Activated B cell treated with CpG ODN at 0.5 μM for 24 hours (primary cell): ENCODE data around the gene TAF13. TPM values are rescaled to one million over a fixed set of nuclear protein-coding genes. Genes with fewer than 3 reads are reported as not detected.
"Not testable (repeated sequence)": the region's sequence is repeated elsewhere in the genome, so short reads cannot be mapped to it uniquely, and the experiment has no call there.

ENCODE experiments used
- ATAC-seq: fragments of 200-7000 bp; cut with Tn5 transposase; one replicate; pipeline ENCODE4 v1.10.0; 2021; ENCODE audit warnings: low read depth, mild to moderate bottlenecking, moderate library complexity
- CTCF ChIA-PET: fragments of 350-600 bp; sonication (Branson Sonifier 250); formaldehyde crosslinking; loops from one replicate; lab custom pipeline; 2021; ENCODE audit warnings: antibody characterized with exemption; lab: Charles Lee
- POLR2A ChIA-PET: fragments of 350-600 bp; sonication (Branson Sonifier 250); formaldehyde crosslinking; loops from one replicate; lab custom pipeline; 2021; ENCODE audit warnings: antibody characterized with exemption; lab: Charles Lee
- DNase-seq: peaks from one replicate; pipeline ENCODE4 v3.0.0; 2022
- H3K27ac Mint-ChIP-seq: one replicate; pipeline ENCODE4 v1.8.0; 2020; ENCODE audit warnings: mixed read lengths
- H3K27me3 Mint-ChIP-seq: one replicate; pipeline ENCODE4 v1.8.0; 2021; ENCODE audit warnings: mixed read lengths
- H3K36me3 Mint-ChIP-seq: one replicate; pipeline ENCODE4 v1.8.0; 2021; ENCODE audit warnings: low read depth, mixed read lengths
- H3K4me1 Mint-ChIP-seq: one replicate; pipeline ENCODE4 v1.8.0; 2021; ENCODE audit warnings: mixed read lengths
- H3K4me3 Mint-ChIP-seq: one replicate; pipeline ENCODE4 v1.8.0; 2020; ENCODE audit warnings: mild to moderate bottlenecking, mixed read lengths
- H3K9me3 Mint-ChIP-seq: one replicate; pipeline ENCODE4 v1.8.0; 2020; ENCODE audit warnings: mixed read lengths
- CTCF ChIP-seq: fragments of 200-600 bp; IDR thresholded peaks from one replicate; pipeline ENCODE4 v1.8.0; 2022; ENCODE audit warnings: antibody characterized with exemption, mild to moderate bottlenecking
- intact Hi-C: fragments of 100-400 bp; cut with micrococcal nuclease; formaldehyde crosslinking; loops from one replicate; pipeline ENCODE4 v1.15.1; 2024
- total RNA-seq: library from RNA; stranded (reverse); gene quantifications from 2 replicates; pipeline ENCODE4 v1.2.3, GENCODE V29; 2022

The TAF13 gene
- total RNA-seq, 1 donor from 2014 or later, result 18.5 TPM

- Mint-ChIP-seq H3K27ac (peak overlapping the region; percentile 60), H3K36me3 (no peaks in the 10 kb centered on the region), H3K9me3 (no peaks in the 10 kb centered on the region), H3K4me1 (peaks cover 15% of the 10 kb centered on the region), H3K27me3 (no peaks in the 10 kb centered on the region), H3K4me3 (peak overlapping the region; percentile 88)
- POLR2A ChIA-PET, result interaction anchor here (0.7 kb wide), 1 partner anchor 30 kb away, joined by 9 read pairs; no protein-coding TSS in a partner anchor
- TF ChIP-seq CTCF, result no peak
- no peak for DNase-seq
- intact Hi-C loops, result loop anchor here (5.0 kb wide), 3 partner anchors 152 to 507 kb away; partner anchors contain the start of genes GNAI3 and PRPF38B
- no peak for ATAC-seq
- CTCF ChIA-PET, result interaction anchor here (0.7 kb wide), 1 partner anchor 18 kb away, joined by 3 read pairs; no protein-coding TSS in a partner anchor
Measured at GRCh38 chr1:109040627-109040988, 35.2 kb downstream of the TAF13 start.

GRCh38 chr1:109034382-109034781 is 41.4 kb downstream of the TAF13 start:
- H3K9me3 Mint-ChIP-seq, result no peaks in the 10 kb centered on the region
- no peak for TF ChIP-seq CTCF
- H3K4me1 Mint-ChIP-seq, result no peaks in the 10 kb centered on the region
- no peaks in the 10 kb centered on the region for H3K27me3 Mint-ChIP-seq
- CTCF ChIA-PET, result no interaction called here
- ATAC-seq (no peak), DNase-seq (no peak)
- intact Hi-C loops, result no loop called here
- POLR2A ChIA-PET, result no interaction called here
- no peak overlapping the region for H3K4me3 Mint-ChIP-seq
- peaks cover 2% of the 10 kb centered on the region for H3K36me3 Mint-ChIP-seq
- H3K27ac Mint-ChIP-seq, result no peak overlapping the region

GRCh38 chr1:109029493-109029892 is 46.3 kb downstream of the TAF13 start:
- POLR2A ChIA-PET, result interaction anchor here (0.7 kb wide), 1 partner anchor 66 kb away, joined by 5 read pairs; the partner anchor contains the start of gene CLCC1
- H3K9me3 Mint-ChIP-seq, H3K4me1 Mint-ChIP-seq, H3K27ac Mint-ChIP-seq, H3K27me3 Mint-ChIP-seq, H3K4me3 Mint-ChIP-seq, ATAC-seq, DNase-seq, H3K36me3 Mint-ChIP-seq: not testable (repeated sequence)
- CTCF ChIA-PET, result interaction anchor here (1.7 to 2.3 kb wide), 2 partner anchors 82 to 163 kb away, joined by 4 to 9 read pairs; a partner anchor contains a TSS
- intact Hi-C loops, result loop anchor here (5.0 kb wide), 1 partner anchor 163 kb away; no protein-coding TSS in a partner anchor

GRCh38 chr1:109027841-109028240 is 48.0 kb downstream of the TAF13 start:
- TF ChIP-seq CTCF, result no peak
- no peaks in the 10 kb centered on the region for H3K4me1 Mint-ChIP-seq
- ChIA-PET POLR2A (no interaction called here), CTCF (interaction anchor here (1.4 to 2.3 kb wide), 3 partner anchors 72 to 165 kb away, joined by 4 to 9 read pairs (median 6); a partner anchor contains a TSS)
- no peaks in the 10 kb centered on the region for H3K27me3 Mint-ChIP-seq
- intact Hi-C loops, result loop anchor here (5.0 kb wide), 1 partner anchor 164 kb away; no protein-coding TSS in a partner anchor
- no peak for DNase-seq
- no peak overlapping the region for H3K4me3 Mint-ChIP-seq
- no peak for ATAC-seq
- no peaks in the 10 kb centered on the region for H3K9me3 Mint-ChIP-seq
- H3K27ac Mint-ChIP-seq, result no peak overlapping the region
- peaks cover 8% of the 10 kb centered on the region for H3K36me3 Mint-ChIP-seq

GRCh38 chr1:109025694-109026093 is 50.1 kb downstream of the TAF13 start:
- no peak for ATAC-seq
- Mint-ChIP-seq H3K36me3 (peaks cover 15% of the 10 kb centered on the region), H3K27ac (no peak overlapping the region), H3K27me3 (no peaks in the 10 kb centered on the region), H3K9me3 (no peaks in the 10 kb centered on the region), H3K4me3 (no peak overlapping the region), H3K4me1 (no peaks in the 10 kb centered on the region)
- no peak for TF ChIP-seq CTCF
- no peak for DNase-seq
- intact Hi-C loops, result loop anchor here (5.0 kb wide), 1 partner anchor 167 kb away; no protein-coding TSS in a partner anchor
- ChIA-PET CTCF (no interaction called here), POLR2A (no interaction called here)
